GM12891 (cell line): ENCODE data around the gene OTULINL.

Experiments
- POLR2A ChIP-seq: IDR thresholded peaks from 2 replicates; pipeline ENCODE4 v1.6.1; 2011; ENCODE audit warnings: low read depth, low read length, control low read depth
- POLR2AphosphoS5 ChIP-seq: IDR thresholded peaks from 2 replicates; pipeline ENCODE4 v1.6.1; 2011; ENCODE audit warnings: low read depth, low read length, control low read depth

- TF ChIP-seq POLR2A (no peak), POLR2AphosphoS5 (no peak)
Observed at GRCh38 chr5:14590949-14591348, 9.4 kb downstream of the OTULINL start.
